IPS-15b (cell line): ENCODE results near the gene ZNF593OS.

Source experiments
- H3K27me3 ChIP-seq: one replicate; pipeline ENCODE4 v1.6.1; 2013; ENCODE audit warnings: low read length; ENCODE audit not compliant: control insufficient read depth, insufficient read depth
- H3K36me3 ChIP-seq: one replicate; pipeline ENCODE4 v1.6.1; 2013; ENCODE audit warnings: low read length; ENCODE audit not compliant: control insufficient read depth, insufficient read depth
- H3K4me1 ChIP-seq: one replicate; pipeline ENCODE4 v1.6.1; 2013; ENCODE audit warnings: mild to moderate bottlenecking, low read length; ENCODE audit not compliant: control insufficient read depth, insufficient read depth
- H3K4me3 ChIP-seq: one replicate; pipeline ENCODE4 v1.5.1; 2013; ENCODE audit warnings: low read depth, low read length
- H3K9ac ChIP-seq: one replicate; pipeline ENCODE4 v1.6.1; 2013; ENCODE audit warnings: low read depth, mild to moderate bottlenecking, low read length
- H3K9me3 ChIP-seq: one replicate; pipeline ENCODE4 v1.6.1; 2013; ENCODE audit warnings: mild to moderate bottlenecking, low read length; ENCODE audit not compliant: control insufficient read depth, insufficient read depth

Gene ZNF593OS

GRCh38 chr1:26130695-26131094 is 40.9 kb downstream of the ZNF593OS start:
- Histone ChIP-seq H3K36me3 (no peaks in the 10 kb centered on the region), H3K4me3 (no peak overlapping the region), H3K27me3 (no peaks in the 10 kb centered on the region), H3K9me3 (no peaks in the 10 kb centered on the region), H3K9ac (no peak overlapping the region), H3K4me1 (peaks cover 4% of the 10 kb centered on the region)

GRCh38 chr1:26129778-26130177 is 41.9 kb downstream of the ZNF593OS start:
- Histone ChIP-seq H3K36me3 (no peaks in the 10 kb centered on the region), H3K9me3 (no peaks in the 10 kb centered on the region), H3K27me3 (no peaks in the 10 kb centered on the region), H3K4me3 (no peak overlapping the region), H3K9ac (no peak overlapping the region), H3K4me1 (peaks cover 4% of the 10 kb centered on the region)

- Histone ChIP-seq H3K27me3 (no peaks in the 10 kb centered on the region), H3K4me1 (peaks cover 4% of the 10 kb centered on the region), H3K9ac (no peak overlapping the region), H3K4me3 (no peak overlapping the region), H3K36me3 (no peaks in the 10 kb centered on the region), H3K9me3 (no peaks in the 10 kb centered on the region)
Observed at GRCh38 chr1:26127235-26128163, 44.1 kb downstream of the ZNF593OS start.

DNA sequence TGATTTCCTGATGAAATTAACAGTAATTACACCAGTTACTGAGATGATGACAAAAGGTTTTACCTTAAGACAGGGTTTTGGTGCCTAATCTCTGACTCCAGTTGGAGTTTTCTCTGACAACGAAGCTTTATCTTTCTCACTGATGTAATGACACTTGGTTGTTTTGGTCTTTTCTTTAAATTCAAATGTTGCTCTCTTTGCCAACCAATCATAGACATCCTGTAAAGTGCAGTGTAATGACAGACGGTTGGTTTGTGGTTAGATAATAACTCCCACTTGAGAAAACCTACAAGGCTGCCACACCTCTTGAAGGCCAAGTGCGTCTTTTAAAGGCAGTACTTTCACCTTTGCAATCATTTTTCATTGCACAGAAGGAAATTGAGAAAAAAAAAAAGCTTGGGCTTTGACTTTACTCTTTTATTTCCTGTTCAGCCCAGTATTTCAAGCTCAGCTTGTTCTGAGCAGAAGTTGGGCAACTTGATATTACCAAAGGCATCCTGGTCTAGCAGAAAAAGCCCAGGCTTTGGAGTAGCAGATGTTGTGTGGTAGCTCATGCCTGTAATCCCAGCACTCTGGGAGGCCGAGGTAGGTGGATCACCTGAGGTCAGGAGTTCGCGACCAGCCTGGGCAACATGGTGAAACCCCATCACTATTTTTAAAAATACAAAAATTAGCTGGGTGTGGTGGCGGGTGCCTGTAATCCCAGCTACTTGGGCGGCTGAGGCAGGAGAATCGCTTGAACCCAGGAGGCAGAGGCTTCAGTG is 45.1 kb downstream of the ZNF593OS start:
- Histone ChIP-seq H3K36me3 (no peaks in the 10 kb centered on the region), H3K27me3 (no peaks in the 10 kb centered on the region), H3K4me1 (peaks cover 4% of the 10 kb centered on the region), H3K9ac (no peak overlapping the region), H3K9me3 (no peaks in the 10 kb centered on the region), H3K4me3 (no peak overlapping the region)

DNA sequence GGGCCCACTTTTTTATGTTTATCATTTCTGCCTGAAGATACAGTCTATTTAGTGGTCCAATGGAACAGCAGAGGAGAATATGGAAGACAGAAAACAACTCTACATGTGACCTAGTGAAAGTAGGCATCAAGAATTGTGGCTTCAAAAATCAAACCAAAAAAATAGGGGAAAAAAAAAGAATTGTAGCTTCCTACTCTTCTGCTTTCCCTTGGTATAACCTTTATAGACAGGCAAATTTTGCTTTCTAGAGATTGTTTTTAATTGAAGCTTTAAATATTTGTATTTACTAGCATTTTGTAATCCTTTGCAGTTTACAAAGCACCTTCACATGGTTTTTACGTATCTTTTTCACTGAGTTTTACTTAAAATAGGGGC is 45.7 kb downstream of the ZNF593OS start:
- Histone ChIP-seq H3K4me1 (peaks cover 4% of the 10 kb centered on the region), H3K36me3 (no peaks in the 10 kb centered on the region), H3K27me3 (no peaks in the 10 kb centered on the region), H3K4me3 (no peak overlapping the region), H3K9ac (no peak overlapping the region), H3K9me3 (no peaks in the 10 kb centered on the region)

GRCh38 chr1:26125382-26125781 is 46.2 kb downstream of the ZNF593OS start:
- peaks cover 4% of the 10 kb centered on the region for H3K4me1 ChIP-seq
- no peaks in the 10 kb centered on the region for H3K27me3 ChIP-seq
- H3K9me3 ChIP-seq: no peaks in the 10 kb centered on the region
- no peak overlapping the region for H3K9ac ChIP-seq
- H3K4me3 ChIP-seq: no peak overlapping the region
- no peaks in the 10 kb centered on the region for H3K36me3 ChIP-seq

DNA sequence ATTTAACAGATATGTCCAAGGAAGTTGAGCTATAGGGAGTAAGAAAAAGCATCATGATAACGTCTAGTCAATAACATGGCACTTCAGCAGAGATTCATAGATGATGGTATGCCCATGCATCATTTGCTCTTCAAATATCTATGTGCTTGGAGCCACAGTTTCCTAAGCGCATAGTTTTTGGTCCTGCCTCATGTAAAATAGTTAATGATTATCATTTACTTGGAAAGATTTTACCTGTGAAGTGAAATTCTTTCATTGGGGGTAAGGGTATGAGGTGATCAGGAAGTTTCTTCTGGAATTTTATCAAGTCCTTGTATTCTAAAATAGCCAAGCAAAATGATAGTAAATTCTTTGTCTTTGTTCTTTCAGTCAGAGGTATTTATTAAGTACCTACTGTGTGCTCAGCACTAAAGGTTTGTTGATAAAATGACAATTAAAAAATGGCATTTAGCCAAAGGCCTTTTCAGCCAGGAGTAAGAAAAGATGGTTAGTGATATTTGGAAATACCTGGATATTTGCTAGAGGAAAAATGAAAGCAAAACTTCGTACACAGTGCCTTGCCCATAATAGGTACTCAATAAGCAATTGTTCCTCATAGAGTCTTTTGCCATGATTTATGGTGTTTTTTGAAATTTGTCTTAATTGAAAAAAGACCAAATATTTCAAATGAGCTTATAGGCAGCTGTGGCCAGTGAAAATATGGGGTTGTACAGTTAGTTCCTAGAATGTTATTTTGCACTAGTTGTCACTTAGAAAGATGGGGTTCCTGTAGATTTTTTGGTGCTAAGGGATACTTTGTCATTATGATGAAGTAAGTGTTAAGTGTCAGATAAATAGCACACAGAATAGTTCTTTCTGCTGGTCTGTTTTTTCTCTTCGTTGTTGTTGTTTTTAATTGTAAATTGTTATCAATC is 47.0 kb downstream of the ZNF593OS start:
- peaks cover 4% of the 10 kb centered on the region for H3K4me1 ChIP-seq
- H3K4me3 ChIP-seq: no peak overlapping the region
- no peak overlapping the region for H3K9ac ChIP-seq
- H3K36me3 ChIP-seq: no peaks in the 10 kb centered on the region
- no peaks in the 10 kb centered on the region for H3K27me3 ChIP-seq
- no peaks in the 10 kb centered on the region for H3K9me3 ChIP-seq

GRCh38 chr1:26122988-26123973 is 48.4 kb downstream of the ZNF593OS start:
- H3K4me3 ChIP-seq: no peak overlapping the region
- H3K4me1 ChIP-seq: peaks cover 4% of the 10 kb centered on the region
- no peaks in the 10 kb centered on the region for H3K36me3 ChIP-seq
- H3K27me3 ChIP-seq: no peaks in the 10 kb centered on the region
- no peaks in the 10 kb centered on the region for H3K9me3 ChIP-seq
- no peak overlapping the region for H3K9ac ChIP-seq

DNA sequence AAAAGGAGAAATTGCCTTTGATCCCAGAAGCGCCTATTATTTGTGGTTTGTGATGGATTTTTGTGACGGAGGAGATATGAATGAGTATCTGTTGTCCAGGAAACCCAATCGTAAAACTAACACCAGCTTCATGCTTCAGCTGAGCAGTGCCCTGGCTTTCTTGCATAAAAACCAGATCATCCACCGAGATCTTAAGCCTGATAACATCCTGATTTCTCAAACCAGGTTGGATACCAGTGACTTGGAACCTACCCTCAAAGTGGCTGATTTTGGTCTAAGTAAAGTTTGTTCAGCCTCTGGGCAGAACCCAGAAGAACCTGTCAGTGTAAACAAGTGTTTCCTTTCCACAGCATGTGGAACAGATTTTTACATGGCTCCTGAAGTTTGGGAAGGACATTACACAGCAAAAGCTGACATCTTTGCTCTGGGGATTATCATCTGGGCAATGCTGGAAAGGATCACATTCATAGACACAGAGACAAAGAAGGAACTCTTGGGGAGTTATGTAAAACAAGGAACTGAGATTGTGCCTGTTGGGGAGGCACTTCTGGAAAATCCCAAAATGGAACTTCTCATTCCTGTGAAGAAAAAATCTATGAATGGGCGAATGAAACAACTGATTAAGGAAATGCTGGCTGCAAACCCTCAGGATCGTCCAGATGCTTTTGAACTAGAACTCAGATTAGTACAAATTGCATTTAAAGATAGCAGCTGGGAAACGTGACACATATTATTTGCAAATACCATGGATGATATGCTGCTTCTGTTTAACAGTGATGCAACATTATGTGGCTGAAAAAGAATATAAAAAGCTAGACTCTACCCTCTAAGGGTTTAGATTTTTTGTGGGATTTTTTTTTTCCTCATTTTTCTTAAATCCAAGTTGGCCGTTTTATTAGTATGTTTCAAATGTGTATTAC is 49.5 kb downstream of the ZNF593OS start:
- H3K36me3 ChIP-seq: no peaks in the 10 kb centered on the region
- H3K4me3 ChIP-seq: no peak overlapping the region
- no peaks in the 10 kb centered on the region for H3K27me3 ChIP-seq
- no peaks in the 10 kb centered on the region for H3K9me3 ChIP-seq
- peaks cover 4% of the 10 kb centered on the region for H3K4me1 ChIP-seq
- H3K9ac ChIP-seq: no peak overlapping the region
